SK-N-SH (cell line): ENCODE data around the gene COLEC11. TPM values are rescaled to one million over a fixed set of nuclear protein-coding genes. Genes with fewer than 3 reads are reported as not detected.

ENCODE experiments used
- CTCF ChIA-PET: fragments of 300-600, 350-600 bp; formaldehyde crosslinking; extraction: SDS; loops from one replicate; lab custom pipeline; 2021; lab: Yijun Ruan, JAX
- POLR2A ChIA-PET: fragments of 350-600 bp; sonication (Branson Sonifier 250); formaldehyde crosslinking; extraction: SDS; loops from one replicate; lab custom pipeline; 2020; ENCODE audit warnings: antibody characterized with exemption, inconsistent platforms; lab: Yijun Ruan, JAX
- DNase-seq: peaks from one replicate; pipeline ENCODE4 v3.0.0; 2012
- H2AFZ ChIP-seq: fragments of 200-600 bp; sonication (generic); 2 replicates; pipeline ENCODE4 v1.8.1; 2016; ENCODE audit warnings: antibody characterized with exemption, mild to moderate bottlenecking, low read depth
- H3F3A ChIP-seq: fragments of 200-600 bp; sonication (generic); replicated peaks from 2 replicates; pipeline ENCODE3; 2016; ENCODE audit warnings: antibody characterized with exemption, mild to moderate bottlenecking; ENCODE audit not compliant: insufficient read depth
- H3K27ac ChIP-seq, 2 experiments: fragments of 200-500 bp in 1 of 2; fragments of 200-600 bp in 1 of 2; sonication (Bioruptor generic) in 1 of 2; sonication (generic), shearing (Covaris generic) in 1 of 2; 2 replicates each; pipeline versions ENCODE4 v1.5.1 to v1.6.1; 2014 to 2016; ENCODE audit warnings: low read depth in 2 of 2, inconsistent platforms in 1 of 2, low read length in 1 of 2, mild to moderate bottlenecking in 1 of 2, mixed read lengths in 1 of 2
- H3K27me3 ChIP-seq: fragments of 200-600 bp; sonication (generic), shearing (Covaris generic); 2 replicates; pipeline ENCODE4 v1.6.1; 2016; ENCODE audit warnings: mixed run types; ENCODE audit not compliant: insufficient read depth
- H3K36me3 ChIP-seq, 2 experiments: fragments of 200-500 bp in 1 of 2; fragments of 200-600 bp in 1 of 2; sonication (Bioruptor generic) in 1 of 2; sonication (generic) in 1 of 2; replicated peaks in 1 of 2; 2 replicates each; pipeline versions ENCODE3 to v1.5.1; 2014 to 2016; ENCODE audit warnings: low read length in 1 of 2, mild to moderate bottlenecking in 1 of 2; ENCODE audit not compliant: insufficient read depth in 2 of 2, control insufficient read depth in 1 of 2
- H3K4me1 ChIP-seq, 2 experiments: fragments of 200-500 bp in 1 of 2; fragments of 200-600 bp in 1 of 2; sonication (Bioruptor generic) in 1 of 2; sonication (generic), shearing (Covaris generic) in 1 of 2; 2 replicates each; pipeline versions ENCODE4 v1.5.1 to v1.6.1; 2014 to 2016; ENCODE audit warnings: low read depth in 1 of 2, low read length in 1 of 2, mixed run types in 1 of 2; ENCODE audit not compliant: insufficient read depth in 2 of 2, control insufficient read depth in 1 of 2
- H3K4me2 ChIP-seq: fragments of 200-600 bp; sonication (generic), shearing (Covaris generic); 2 replicates; pipeline ENCODE4 v1.6.1; 2017; ENCODE audit warnings: mixed run types
- H3K4me3 ChIP-seq, 2 experiments: fragments of 200-500 bp in 1 of 2; fragments of 200-600 bp in 1 of 2; sonication (Bioruptor generic) in 1 of 2; sonication (generic), shearing (Covaris generic) in 1 of 2; 2 replicates each; pipeline versions ENCODE4 v1.5.1 to v1.8.1; 2014 to 2016; ENCODE audit warnings: low read depth in 2 of 2, inconsistent platforms in 1 of 2, low read length in 1 of 2, mild to moderate bottlenecking in 1 of 2, mixed read lengths in 1 of 2, moderate library complexity in 1 of 2
- H3K79me2 ChIP-seq: fragments of 200-600 bp; sonication (generic); 2 replicates; pipeline ENCODE4 v1.8.1; 2017; ENCODE audit warnings: mild to moderate bottlenecking; ENCODE audit not compliant: insufficient read depth
- H3K9ac ChIP-seq: fragments of 200-600 bp; sonication (generic); 2 replicates; pipeline ENCODE4 v1.6.1; 2017; ENCODE audit warnings: mixed run types
- H3K9me2 ChIP-seq: fragments of 200-600 bp; sonication (generic); 2 replicates; pipeline ENCODE4 v1.6.1; 2017; ENCODE audit warnings: mixed run types
- H3K9me3 ChIP-seq: fragments of 200-600 bp; sonication (generic); 2 replicates; pipeline ENCODE4 v1.6.1; 2017; ENCODE audit warnings: mixed run types, mild to moderate bottlenecking, moderate library complexity
- H4K20me1 ChIP-seq: fragments of 200-600 bp; sonication (generic); 2 replicates; pipeline ENCODE4 v1.6.1; 2017; ENCODE audit warnings: mild to moderate bottlenecking, mixed run types; ENCODE audit not compliant: insufficient read depth
- CTCF ChIP-seq: fragments of 200-600 bp; sonication (generic); IDR thresholded peaks from 2 replicates; pipeline ENCODE4 v1.6.1; 2017; ENCODE audit warnings: antibody characterized with exemption, mild to moderate bottlenecking, moderate library complexity
- ELF1 ChIP-seq: IDR thresholded peaks from 2 replicates; pipeline ENCODE4 v1.4.0; 2012
- FOXM1 ChIP-seq: IDR thresholded peaks from 2 replicates; pipeline ENCODE4 v1.4.0; 2012; ENCODE audit warnings: low read depth, mild to moderate bottlenecking
- IRF3 ChIP-seq: fragments of 150-350 bp; IDR thresholded peaks from 2 replicates; pipeline ENCODE4 v1.6.1; 2016; ENCODE audit warnings: mild to moderate bottlenecking, low read depth, low read length
- MAX ChIP-seq: IDR thresholded peaks from 2 replicates; pipeline ENCODE4 v1.4.0; 2012; ENCODE audit warnings: low read depth
- MXI1 ChIP-seq: IDR thresholded peaks from 2 replicates; pipeline ENCODE4 v1.6.1; 2012; ENCODE audit warnings: mild to moderate bottlenecking, low read depth, low read length, improper control_type of control experiment
- NFIC ChIP-seq: IDR thresholded peaks from 2 replicates; pipeline ENCODE4 v1.4.0; 2012; ENCODE audit warnings: borderline replicate concordance
- NRF1 ChIP-seq: IDR thresholded peaks from 2 replicates; pipeline ENCODE4 v1.6.1; 2012; ENCODE audit warnings: low read depth, mild to moderate bottlenecking, low read length
- PBX3 ChIP-seq: IDR thresholded peaks from 2 replicates; pipeline ENCODE4; 2012
- RCOR1 ChIP-seq: fragments of 150-350 bp; IDR thresholded peaks from 2 replicates; pipeline ENCODE4 v1.6.1; 2017; ENCODE audit warnings: antibody characterized with exemption, low read length
- SIN3A ChIP-seq: IDR thresholded peaks from 2 replicates; pipeline ENCODE4 v1.6.1; 2012; ENCODE audit warnings: low read depth, mild to moderate bottlenecking, low read length, moderate library complexity, borderline replicate concordance
- TCF12 ChIP-seq: IDR thresholded peaks from 2 replicates; pipeline ENCODE4 v1.4.0; 2012
- TEAD4 ChIP-seq: IDR thresholded peaks from 2 replicates; pipeline ENCODE4 v1.4.0; 2012; ENCODE audit warnings: mild to moderate bottlenecking, borderline replicate concordance; ENCODE audit not compliant: insufficient read depth
- USF2 ChIP-seq: fragments of 150-350 bp; IDR thresholded peaks from 2 replicates; pipeline ENCODE4 v1.6.1; 2017; ENCODE audit warnings: antibody characterized with exemption, low read length, low read depth, borderline replicate concordance
- YY1 ChIP-seq: IDR thresholded peaks from 2 replicates; pipeline ENCODE4 v1.4.0; 2012; ENCODE audit warnings: low read depth, mild to moderate bottlenecking
- ZBTB33 ChIP-seq: IDR thresholded peaks from 2 replicates; pipeline ENCODE4 v1.4.0; 2012; ENCODE audit warnings: low read depth, borderline replicate concordance
- WGBS: methylation state at CpG from one replicate; pipeline ENCODE4 v1.1.6; 2017; ENCODE audit warnings: low lambda C conversion rate; 5-methylcytosine and 5-hydroxymethylcytosine counted together
- polyA plus RNA-seq, 3 experiments: library from polyadenylated mRNA; depleted of rRNA; stranded (reverse); fragments of >200 nt; gene quantifications; 2 replicates each; pipeline ENCODE4 v1.2.3, GENCODE V29; 2012

The COLEC11 gene
- polyA plus RNA-seq, 1 of the 3 experiments (the other 2 are of a cell fraction), result 8.7 TPM

- H3K79me2 ChIP-seq, result no peaks in the 10 kb centered on the region
- no peak overlapping the region for H3K4me3 ChIP-seq
- H3K9ac ChIP-seq, result no peak overlapping the region
- H3K27ac ChIP-seq, result no peak overlapping the region
- TF ChIP-seq PBX3, result no peak
- TF ChIP-seq SIN3A, result no peak
- TF ChIP-seq NRF1, result no peak
- no peak for TF ChIP-seq RCOR1
- TF ChIP-seq YY1, result no peak
- TF ChIP-seq IRF3, result no peak
- no peak for TF ChIP-seq ZBTB33
- TF ChIP-seq MAX, result no peak
- TF ChIP-seq FOXM1, result no peak
- no peak for TF ChIP-seq MXI1
- no peak for TF ChIP-seq CTCF
- TF ChIP-seq ELF1, result no peak
- TF ChIP-seq TEAD4, result no peak
- TF ChIP-seq NFIC, result no peak
- no peak for TF ChIP-seq USF2
- TF ChIP-seq TCF12, result no peak
- POLR2A ChIA-PET, result interaction anchor here (0.5 kb wide), 1 partner anchor 28 kb away, joined by 3 read pairs; no protein-coding TSS in a partner anchor
- H2AFZ ChIP-seq, result no peak overlapping the region
- CTCF ChIA-PET, result interaction anchor here (1.0 kb wide), 1 partner anchor 12 kb away, joined by 3 read pairs; no protein-coding TSS in a partner anchor
- WGBS, result 73% methylated on average over 11 of the region's 11 CpGs
- no peak for DNase-seq
- no peaks in the 10 kb centered on the region for H4K20me1 ChIP-seq
- no peaks in the 10 kb centered on the region for H3K9me2 ChIP-seq
- no peaks in the 10 kb centered on the region for H3K27me3 ChIP-seq
- no peak overlapping the region for H3K4me2 ChIP-seq
- peaks cover 0 to 21% of the 10 kb centered on the region in 2 experiments; a peak in 1 of 4 replicates for H3K4me1 ChIP-seq
- H3K36me3 ChIP-seq, result no peaks in the 10 kb centered on the region
- no peaks in the 10 kb centered on the region for H3F3A ChIP-seq
- H3K9me3 ChIP-seq, result no peaks in the 10 kb centered on the region
Observed at GRCh38 chr2:3637311-3637675, 42.4 kb downstream of the COLEC11 start.
